GM18951 (cell line): ENCODE measurements around the gene ZNF354B.

Experiments used
- POLR2A ChIP-seq: IDR thresholded peaks from 4 replicates; pipeline ENCODE4 v1.6.1; 2011; ENCODE audit warnings: mild to moderate bottlenecking; ENCODE audit not compliant: insufficient read length, insufficient read depth; ENCODE audit errors: extremely low read depth
- in situ Hi-C: fragments of 300-500 bp; cut with MboI; formaldehyde crosslinking; loops from one replicate; pipeline ENCODE4 v1.12.0; 2022; ENCODE audit warnings: low sequenced_read_pairs, mixed read lengths, inconsistent platforms; ENCODE audit not compliant: unreplicated experiment

The ZNF354B gene

GRCh38 chr5:178931846-178932760 lies 72.3 kb downstream of the ZNF354B start:
- no peak for TF ChIP-seq POLR2A
- in situ Hi-C loops, result no loop called here
